Breast epithelium (tissue), 4 donors: ENCODE results near the gene GPBP1. TPM values are rescaled to one million over a fixed set of nuclear protein-coding genes. Genes with fewer than 3 reads are reported as not detected.
"Not testable (repeated sequence)": the region's sequence is repeated elsewhere in the genome, so short reads cannot be mapped to it uniquely, and the experiment has no call there.

Experiments
- DNase-seq, 2 donors: peaks; one replicate each; pipeline ENCODE4 v3.0.0-alpha.2; 2019; ENCODE audit warnings: low spot score in 2 of 2
- H3K27ac ChIP-seq, 2 donors: fragments of 200-600 bp; sonication (generic) in 1 of 2; one replicate each; pipeline ENCODE4 v1.5.1; 2016 to 2019; ENCODE audit warnings: mild to moderate bottlenecking in 1 of 2
- H3K27me3 ChIP-seq, 2 donors: fragments of 200-600 bp; sonication (generic) in 1 of 2; one replicate each; pipeline versions ENCODE4 v1.5.1 to v1.6.0; 2017 to 2019; ENCODE audit warnings: control low read depth in 1 of 2, mild to moderate bottlenecking in 1 of 2
- H3K36me3 ChIP-seq: fragments of 200-600 bp; one replicate; pipeline ENCODE4 v1.5.1; 2019
- H3K4me1 ChIP-seq, 2 donors: fragments of 200-600 bp; sonication (generic); one replicate each; pipeline ENCODE4 v1.5.1; 2016 to 2019; ENCODE audit warnings: control low read depth in 1 of 2
- H3K4me3 ChIP-seq, 3 donors: fragments of 200-600 bp; sonication (generic); 1 replicate in 2 of 3; 2 replicates in 1 of 3; pipeline ENCODE4 v1.5.1; 2016 to 2019; ENCODE audit warnings: mild to moderate bottlenecking in 3 of 3, moderate library complexity in 2 of 3
- H3K9me3 ChIP-seq, 2 donors: fragments of 200-600 bp; sonication (generic) in 1 of 2; one replicate each; pipeline ENCODE4 v1.5.1; 2016 to 2019; ENCODE audit warnings: control low read depth in 1 of 2
- POLR2A ChIP-seq: fragments of 450-650 bp; IDR thresholded peaks from one replicate; pipeline ENCODE4 v1.6.1; 2016; ENCODE audit warnings: antibody characterized with exemption, mild to moderate bottlenecking, moderate library complexity
- POLR2AphosphoS5 ChIP-seq, 3 donors: sonication (generic); formaldehyde crosslinking; IDR thresholded peaks; one replicate each; pipeline ENCODE4 v1.6.1; 2017; ENCODE audit warnings: antibody characterized with exemption in 3 of 3
- intact Hi-C: fragments of 100-400 bp; cut with DNase I; formaldehyde crosslinking; loops from one replicate; pipeline ENCODE4 v1.15.1; 2023; ENCODE audit warnings: low total_unique reads
- total RNA-seq, 3 donors: library from RNA; depleted of rRNA; stranded (reverse); fragments of >200 nt; gene quantifications; one replicate each; pipeline ENCODE4 v1.1.0, GENCODE V29; 2016
- TF ChIP-seq, protein P1 (sequence below), 3 donors: fragments of 450-650 bp; IDR thresholded peaks; one replicate each; pipeline ENCODE4 v1.5.1; 2016 to 2017; ENCODE audit warnings: antibody characterized with exemption in 3 of 3, mild to moderate bottlenecking in 3 of 3, moderate library complexity in 3 of 3

The GPBP1 gene
- total RNA-seq, 3 donors from 2014 or later = 61.1 to 141 (median 93.1) TPM

DNA sequence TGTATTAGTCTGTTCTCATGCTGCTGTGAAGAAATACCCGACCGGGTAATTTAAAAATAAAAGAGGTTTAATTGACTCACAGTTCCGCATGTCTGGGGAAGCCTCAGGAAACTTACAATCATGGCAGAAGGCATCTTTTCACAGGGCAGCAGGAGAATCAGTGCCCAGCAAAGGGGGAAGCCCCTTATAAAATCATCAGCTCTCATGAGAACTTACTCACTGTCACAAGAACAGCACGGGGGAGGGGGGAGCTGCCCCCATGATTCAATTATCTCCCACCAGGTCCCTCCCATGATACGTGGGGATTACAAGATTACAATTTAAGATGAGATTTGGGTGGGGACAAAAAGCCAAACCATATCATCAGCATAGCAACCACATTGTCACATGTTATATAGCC lies 102.5 kb downstream of the GPBP1 start:
- no peak overlapping the region for H3K4me3 ChIP-seq
- intact Hi-C loops = no loop called here
- no peaks in the 10 kb centered on the region for H3K36me3 ChIP-seq
- H3K4me1 ChIP-seq = no peaks in the 10 kb centered on the region
- H3K27ac ChIP-seq = no peak overlapping the region
- no peaks in the 10 kb centered on the region for H3K27me3 ChIP-seq
- no peak for TF ChIP-seq POLR2AphosphoS5 (IDR thresholded peaks at IDR 0.05)
- TF ChIP-seq, protein P1, sequence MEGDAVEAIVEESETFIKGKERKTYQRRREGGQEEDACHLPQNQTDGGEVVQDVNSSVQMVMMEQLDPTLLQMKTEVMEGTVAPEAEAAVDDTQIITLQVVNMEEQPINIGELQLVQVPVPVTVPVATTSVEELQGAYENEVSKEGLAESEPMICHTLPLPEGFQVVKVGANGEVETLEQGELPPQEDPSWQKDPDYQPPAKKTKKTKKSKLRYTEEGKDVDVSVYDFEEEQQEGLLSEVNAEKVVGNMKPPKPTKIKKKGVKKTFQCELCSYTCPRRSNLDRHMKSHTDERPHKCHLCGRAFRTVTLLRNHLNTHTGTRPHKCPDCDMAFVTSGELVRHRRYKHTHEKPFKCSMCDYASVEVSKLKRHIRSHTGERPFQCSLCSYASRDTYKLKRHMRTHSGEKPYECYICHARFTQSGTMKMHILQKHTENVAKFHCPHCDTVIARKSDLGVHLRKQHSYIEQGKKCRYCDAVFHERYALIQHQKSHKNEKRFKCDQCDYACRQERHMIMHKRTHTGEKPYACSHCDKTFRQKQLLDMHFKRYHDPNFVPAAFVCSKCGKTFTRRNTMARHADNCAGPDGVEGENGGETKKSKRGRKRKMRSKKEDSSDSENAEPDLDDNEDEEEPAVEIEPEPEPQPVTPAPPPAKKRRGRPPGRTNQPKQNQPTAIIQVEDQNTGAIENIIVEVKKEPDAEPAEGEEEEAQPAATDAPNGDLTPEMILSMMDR (IDR thresholded peaks at IDR 0.05) = no peak
- no peak for TF ChIP-seq POLR2A
- DNase-seq = no peak
- no peaks in the 10 kb centered on the region for H3K9me3 ChIP-seq

DNA sequence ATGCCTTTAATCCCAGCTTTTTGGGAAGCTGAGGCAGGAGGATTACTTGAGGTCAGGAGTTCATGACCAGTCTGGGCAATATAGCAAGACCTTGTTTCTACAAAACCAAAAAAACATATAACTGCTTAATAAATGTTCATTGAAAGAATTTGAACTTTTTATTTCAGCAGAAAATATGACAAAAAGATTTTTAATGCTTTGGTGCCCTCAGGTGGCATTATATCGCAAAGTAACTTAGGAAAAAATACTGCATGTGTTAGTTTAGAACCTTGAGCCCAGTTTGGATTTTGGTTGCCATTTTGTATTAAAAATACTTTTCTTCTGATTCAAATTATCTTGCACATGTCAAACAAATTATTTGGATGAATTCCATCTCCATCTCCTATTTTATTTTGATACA lies 103.2 kb downstream of the GPBP1 start:
- no peak overlapping the region for H3K27ac ChIP-seq
- H3K4me3 ChIP-seq = no peak overlapping the region
- TF ChIP-seq POLR2A (no peak), POLR2AphosphoS5 (IDR thresholded peaks at IDR 0.05) (no peak)
- TF ChIP-seq, protein P1 (IDR thresholded peaks at IDR 0.05) = no peak
- no peaks in the 10 kb centered on the region for H3K9me3 ChIP-seq
- H3K4me1 ChIP-seq = no peaks in the 10 kb centered on the region
- no peak for DNase-seq
- intact Hi-C loops = no loop called here
- no peaks in the 10 kb centered on the region for H3K36me3 ChIP-seq
- no peaks in the 10 kb centered on the region for H3K27me3 ChIP-seq

DNA sequence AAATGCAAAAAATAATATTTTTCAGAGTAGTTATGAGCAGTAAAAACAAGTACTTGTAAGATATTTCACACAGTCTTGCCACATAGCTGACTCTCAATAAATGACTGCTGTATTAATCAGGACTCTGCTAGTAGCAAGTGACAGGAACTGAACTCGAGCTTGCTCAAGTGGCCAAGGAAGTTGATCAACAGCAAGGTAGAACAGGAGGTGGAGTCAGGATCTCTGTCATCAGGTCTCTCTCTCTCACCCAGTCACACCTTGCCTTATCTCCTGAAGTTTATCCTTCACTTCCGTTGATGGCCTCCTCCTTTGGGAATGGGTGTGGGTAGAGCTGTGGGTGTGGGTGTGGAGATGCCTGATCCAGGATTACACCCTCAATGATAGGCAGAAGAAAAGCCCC lies 107.0 kb downstream of the GPBP1 start:
- Histone ChIP-seq H3K27me3 (no peaks in the 10 kb centered on the region), H3K36me3 (no peaks in the 10 kb centered on the region), H3K4me3 (no peak overlapping the region), H3K4me1 (no peaks in the 10 kb centered on the region), H3K9me3 (peaks cover 0 to 4% of the 10 kb centered on the region in 2 donors), H3K27ac (no peak overlapping the region)
- intact Hi-C loops = no loop called here
- DNase-seq = no peak
- TF ChIP-seq POLR2AphosphoS5 (IDR thresholded peaks at IDR 0.05) (no peak), POLR2A (no peak)
- TF ChIP-seq, protein P1 (IDR thresholded peaks at IDR 0.05) = no peak

GRCh38 chr5:57285084-57285483 lies 111.2 kb downstream of the GPBP1 start:
- H3K27ac ChIP-seq, H3K36me3 ChIP-seq, H3K9me3 ChIP-seq, H3K4me1 ChIP-seq, intact Hi-C loops, DNase-seq, H3K4me3 ChIP-seq, H3K27me3 ChIP-seq: not testable (repeated sequence)

DNA sequence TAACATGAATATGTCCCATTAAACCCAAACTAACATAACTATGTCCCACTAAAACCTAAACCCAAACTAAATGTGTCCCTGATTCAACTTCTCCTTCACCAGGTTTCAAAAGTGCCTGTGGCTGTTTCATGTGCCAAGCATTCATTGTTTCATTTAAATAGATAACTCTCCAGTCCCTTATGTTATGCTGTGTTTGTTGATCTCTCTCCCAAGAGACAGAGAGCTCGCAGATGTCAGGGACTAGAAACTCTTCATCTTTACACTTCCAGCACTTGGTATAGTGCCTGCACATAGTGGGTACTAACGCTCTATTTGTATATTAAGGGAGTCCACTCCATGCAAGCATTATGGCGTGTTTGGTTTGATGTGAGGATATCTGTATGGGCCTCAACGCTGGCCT lies 118.0 kb downstream of the GPBP1 start:
- no peaks in the 10 kb centered on the region for H3K9me3 ChIP-seq
- H3K27me3 ChIP-seq = no peaks in the 10 kb centered on the region
- H3K27ac ChIP-seq = no peak overlapping the region
- H3K4me1 ChIP-seq = no peaks in the 10 kb centered on the region
- TF ChIP-seq POLR2A (no peak), POLR2AphosphoS5 (IDR thresholded peaks at IDR 0.05) (no peak)
- TF ChIP-seq, protein P1 (IDR thresholded peaks at IDR 0.05) = no peak
- no peaks in the 10 kb centered on the region for H3K36me3 ChIP-seq
- intact Hi-C loops = loop anchor here (10.0 kb wide), 1 partner anchor 1183 kb away; no protein-coding TSS in a partner anchor
- DNase-seq = no peak
- no peak overlapping the region for H3K4me3 ChIP-seq

DNA sequence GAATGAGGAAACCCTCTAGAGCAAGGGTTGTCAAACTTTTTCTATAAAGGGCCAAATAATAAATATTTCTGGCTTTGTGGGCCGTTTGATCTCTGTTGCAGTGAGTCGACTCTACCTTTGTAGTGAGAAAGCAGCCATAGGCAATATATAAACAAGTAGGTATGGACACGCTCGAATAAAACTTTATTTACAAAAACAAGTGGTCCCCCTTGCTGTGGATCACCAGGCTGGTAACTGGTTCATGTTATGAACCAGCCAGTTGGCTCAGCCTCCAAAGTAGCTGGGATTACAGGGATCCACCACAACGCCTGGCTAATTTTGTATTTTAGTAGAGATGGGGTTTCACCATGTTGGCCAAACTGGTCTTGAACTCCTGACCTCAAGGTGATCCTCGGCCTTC lies 118.5 kb downstream of the GPBP1 start:
- no peak for DNase-seq
- H3K4me3 ChIP-seq = no peak overlapping the region
- no peaks in the 10 kb centered on the region for H3K36me3 ChIP-seq
- no peaks in the 10 kb centered on the region for H3K27me3 ChIP-seq
- TF ChIP-seq POLR2AphosphoS5 (IDR thresholded peaks at IDR 0.05) (no peak), POLR2A (no peak)
- TF ChIP-seq, protein P1 (IDR thresholded peaks at IDR 0.05) = no peak
- H3K9me3 ChIP-seq = no peaks in the 10 kb centered on the region
- no peaks in the 10 kb centered on the region for H3K4me1 ChIP-seq
- intact Hi-C loops = loop anchor here (10.0 kb wide), 1 partner anchor 1182 kb away; no protein-coding TSS in a partner anchor
- no peak overlapping the region for H3K27ac ChIP-seq
